ENCODE measurements around the gene RABL6. TPM values are rescaled to one million over a fixed set of nuclear protein-coding genes. Genes with fewer than 3 reads are reported as not detected.
"Not testable (repeated sequence)": the region's sequence is repeated elsewhere in the genome, so short reads cannot be mapped to it uniquely, and the experiment has no call there.

RABL6 gene
- total RNA-seq, 3 donors from 2014 or later, result 38.2 to 51.5 (median 41.3) TPM

- Histone ChIP-seq H3K4me1 (no peaks in the 10 kb centered on the region), H3K4me3 (no peak overlapping the region), H3K27me3 (no peaks in the 10 kb centered on the region), H3K36me3 (no peaks in the 10 kb centered on the region), H3K9me3 (no peaks in the 10 kb centered on the region), H3K27ac (no peak overlapping the region)
- TF ChIP-seq, protein P1, sequence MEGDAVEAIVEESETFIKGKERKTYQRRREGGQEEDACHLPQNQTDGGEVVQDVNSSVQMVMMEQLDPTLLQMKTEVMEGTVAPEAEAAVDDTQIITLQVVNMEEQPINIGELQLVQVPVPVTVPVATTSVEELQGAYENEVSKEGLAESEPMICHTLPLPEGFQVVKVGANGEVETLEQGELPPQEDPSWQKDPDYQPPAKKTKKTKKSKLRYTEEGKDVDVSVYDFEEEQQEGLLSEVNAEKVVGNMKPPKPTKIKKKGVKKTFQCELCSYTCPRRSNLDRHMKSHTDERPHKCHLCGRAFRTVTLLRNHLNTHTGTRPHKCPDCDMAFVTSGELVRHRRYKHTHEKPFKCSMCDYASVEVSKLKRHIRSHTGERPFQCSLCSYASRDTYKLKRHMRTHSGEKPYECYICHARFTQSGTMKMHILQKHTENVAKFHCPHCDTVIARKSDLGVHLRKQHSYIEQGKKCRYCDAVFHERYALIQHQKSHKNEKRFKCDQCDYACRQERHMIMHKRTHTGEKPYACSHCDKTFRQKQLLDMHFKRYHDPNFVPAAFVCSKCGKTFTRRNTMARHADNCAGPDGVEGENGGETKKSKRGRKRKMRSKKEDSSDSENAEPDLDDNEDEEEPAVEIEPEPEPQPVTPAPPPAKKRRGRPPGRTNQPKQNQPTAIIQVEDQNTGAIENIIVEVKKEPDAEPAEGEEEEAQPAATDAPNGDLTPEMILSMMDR (IDR thresholded peaks at IDR 0.05), result no peak
- TF ChIP-seq POLR2AphosphoS5 (IDR thresholded peaks at IDR 0.05), result no peak
- TF ChIP-seq POLR2A (IDR thresholded peaks at IDR 0.05), result no peak
- no peak for DNase-seq (ENCODE audit: low spot score in 2 of 2)
- intact Hi-C loops (cut with DNase I; ENCODE audit: low total_unique reads), result no loop called here
Measured at GRCh38 chr9:136880651-136881050, 72.9 kb downstream of the RABL6 start.

GRCh38 chr9:136881691-136882108 lies 74.0 kb downstream of the RABL6 start:
- TF ChIP-seq POLR2A (IDR thresholded peaks at IDR 0.05) (no peak), POLR2AphosphoS5 (IDR thresholded peaks at IDR 0.05) (no peak)
- TF ChIP-seq, protein P1 (IDR thresholded peaks at IDR 0.05), result no peak
- no peaks in the 10 kb centered on the region for H3K36me3 ChIP-seq
- intact Hi-C loops (cut with DNase I; ENCODE audit: low total_unique reads), result no loop called here
- no peaks in the 10 kb centered on the region for H3K27me3 ChIP-seq
- no peaks in the 10 kb centered on the region for H3K9me3 ChIP-seq
- peak overlapping the region in 2 of 3 donors; percentile 21 to 52 for H3K4me3 ChIP-seq
- DNase-seq (ENCODE audit: low spot score in 2 of 2), result no peak
- peak overlapping the region in 1 of 2 donors; percentile 53 for H3K27ac ChIP-seq
- no peaks in the 10 kb centered on the region for H3K4me1 ChIP-seq

GRCh38 chr9:136882109-136882946 lies 74.6 kb downstream of the RABL6 start:
- no peaks in the 10 kb centered on the region for H3K4me1 ChIP-seq
- peak overlapping the region; percentile 53 to 54 for H3K27ac ChIP-seq
- H3K4me3 ChIP-seq, result peak overlapping the region; percentile 20 to 52 (median 21)
- no peaks in the 10 kb centered on the region for H3K27me3 ChIP-seq
- TF ChIP-seq POLR2AphosphoS5 (IDR thresholded peaks at IDR 0.05), result no peak
- TF ChIP-seq POLR2A (IDR thresholded peaks at IDR 0.05), result no peak
- TF ChIP-seq, protein P1 (IDR thresholded peaks at IDR 0.05), result no peak
- peak in 1 of 2 donors; percentile 62 for DNase-seq (ENCODE audit: low spot score in 2 of 2)
- intact Hi-C loops (cut with DNase I; ENCODE audit: low total_unique reads), result no loop called here
- no peaks in the 10 kb centered on the region for H3K36me3 ChIP-seq
- no peaks in the 10 kb centered on the region for H3K9me3 ChIP-seq

DNA sequence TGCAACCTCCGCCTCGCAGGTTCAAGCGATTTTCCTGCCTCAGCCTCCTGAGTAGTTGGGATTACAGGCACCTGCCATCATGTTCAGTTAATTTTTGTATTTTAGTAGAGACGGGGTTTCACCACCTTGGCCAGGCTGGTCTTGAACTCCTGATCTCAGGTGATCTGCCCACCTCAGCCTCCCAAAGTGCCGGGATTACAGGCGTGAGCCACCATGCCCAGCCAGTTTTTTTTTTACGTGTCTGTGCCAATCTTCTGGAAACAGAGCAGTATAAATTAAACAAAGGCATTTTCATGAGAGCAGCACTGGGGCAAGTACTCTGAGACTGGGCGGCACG lies 75.2 kb downstream of the RABL6 start:
- H3K36me3 ChIP-seq; H3K4me1 ChIP-seq; intact Hi-C loops (cut with DNase I; ENCODE audit: low total_unique reads); H3K9me3 ChIP-seq; H3K27me3 ChIP-seq; DNase-seq (ENCODE audit: low spot score in 2 of 2): not testable (repeated sequence)
- peak overlapping the region in 1 of 3 donors; percentile 52 for H3K4me3 ChIP-seq
- peak overlapping the region; percentile 53 to 54 for H3K27ac ChIP-seq

- intact Hi-C loops (cut with DNase I; ENCODE audit: low total_unique reads), result loop anchor here (2.0 kb wide), 1 partner anchor 59 kb away; no protein-coding TSS in a partner anchor
- H3K27ac ChIP-seq; H3K27me3 ChIP-seq; H3K4me1 ChIP-seq; H3K36me3 ChIP-seq; DNase-seq (ENCODE audit: low spot score in 2 of 2); H3K4me3 ChIP-seq; H3K9me3 ChIP-seq: not testable (repeated sequence)
Measured at GRCh38 chr9:136883670-136884069, 75.9 kb downstream of the RABL6 start.

DNA sequence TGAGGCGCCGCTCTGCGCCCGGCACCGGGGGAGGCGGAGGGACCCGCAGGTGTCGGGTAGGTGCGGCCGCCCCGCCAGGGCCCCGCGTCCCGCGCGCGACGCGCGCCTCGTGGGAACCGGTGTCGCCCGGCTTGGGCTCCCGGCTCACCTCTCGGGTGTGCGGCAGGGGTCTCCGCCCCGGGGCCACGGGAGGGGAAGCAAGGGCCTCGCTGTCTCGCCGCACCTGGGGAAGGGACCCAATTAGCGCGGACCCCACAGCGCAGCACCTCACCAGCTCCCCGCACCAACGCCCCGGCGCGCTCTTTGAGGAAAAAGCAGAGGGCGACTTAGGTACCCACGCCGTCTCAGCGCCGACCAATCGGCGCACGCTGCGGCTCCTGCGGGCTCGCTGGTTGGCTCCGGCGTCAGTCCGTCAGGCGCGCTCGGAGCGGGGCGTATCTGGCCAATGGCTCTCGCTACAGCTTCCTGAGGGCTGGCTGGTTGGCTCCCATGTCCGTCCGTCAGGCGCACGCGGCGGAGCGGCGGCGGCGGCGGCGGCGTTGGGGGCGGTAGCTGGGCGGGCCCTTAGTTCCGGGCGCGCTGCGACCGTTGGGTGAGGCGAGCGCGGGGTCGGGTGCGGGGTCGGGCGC lies 78.3 kb downstream of the RABL6 start, which contains the start of gene TRAF2:
TRAF2 (plus strand) TSS at position 567 of the 629 bp plus-strand sequence. CDS start 12,225 bp downstream, outside the sequence.
- intact Hi-C loops (cut with DNase I; ENCODE audit: low total_unique reads), result loop anchor here (2.0 kb wide), 1 partner anchor 57 kb away; no protein-coding TSS in a partner anchor
- Histone ChIP-seq H3K27me3 (no peaks in the 10 kb centered on the region), H3K36me3 (no peaks in the 10 kb centered on the region), H3K4me1 (no peaks in the 10 kb centered on the region), H3K9me3 (no peaks in the 10 kb centered on the region), H3K27ac (peak within 1 kb of the TSS; percentile 80 to 93), H3K4me3 (peak within 1 kb of the TSS; percentile 91 to 97 (median 95))
- DNase-seq (ENCODE audit: low spot score in 2 of 2), result peak; percentile 97 to 98
- TF ChIP-seq POLR2A (IDR thresholded peaks at IDR 0.05) (no peak), POLR2AphosphoS5 (IDR thresholded peaks at IDR 0.05) (peak in 1 of 3 donors; percentile 43)

Data from breast epithelium (tissue), 4 donors.